ENCODE data around the gene PCDHGA2.

The PCDHGA2 gene

DNA sequence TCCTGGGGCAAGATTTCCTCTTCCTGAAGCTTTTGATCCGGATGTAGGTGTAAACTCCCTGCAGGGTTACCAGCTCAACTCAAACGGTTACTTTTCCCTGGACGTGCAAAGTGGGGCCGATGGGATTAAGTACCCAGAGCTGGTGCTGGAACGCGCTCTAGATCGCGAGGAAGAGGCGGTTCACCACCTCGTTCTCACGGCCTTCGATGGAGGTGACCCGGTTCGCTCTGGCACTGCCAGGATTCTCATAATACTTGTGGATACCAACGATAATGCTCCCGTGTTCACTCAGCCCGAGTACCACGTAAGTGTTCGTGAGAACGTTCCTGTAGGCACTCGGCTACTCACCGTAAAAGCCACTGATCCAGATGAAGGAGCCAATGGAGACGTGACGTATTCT is 17.1 kb downstream of the PCDHGA2 start:
- H3K27ac Mint-ChIP-seq: no peak overlapping the region
- H3K9me3 Mint-ChIP-seq: peaks cover 54% of the 10 kb centered on the region
- H3K4me3 Mint-ChIP-seq: no peak overlapping the region
- H3K27me3 Mint-ChIP-seq (ENCODE audit: low read depth): peaks cover 4% of the 10 kb centered on the region
- H3K4me1 Mint-ChIP-seq: no peaks in the 10 kb centered on the region
- TF ChIP-seq, protein P1, sequence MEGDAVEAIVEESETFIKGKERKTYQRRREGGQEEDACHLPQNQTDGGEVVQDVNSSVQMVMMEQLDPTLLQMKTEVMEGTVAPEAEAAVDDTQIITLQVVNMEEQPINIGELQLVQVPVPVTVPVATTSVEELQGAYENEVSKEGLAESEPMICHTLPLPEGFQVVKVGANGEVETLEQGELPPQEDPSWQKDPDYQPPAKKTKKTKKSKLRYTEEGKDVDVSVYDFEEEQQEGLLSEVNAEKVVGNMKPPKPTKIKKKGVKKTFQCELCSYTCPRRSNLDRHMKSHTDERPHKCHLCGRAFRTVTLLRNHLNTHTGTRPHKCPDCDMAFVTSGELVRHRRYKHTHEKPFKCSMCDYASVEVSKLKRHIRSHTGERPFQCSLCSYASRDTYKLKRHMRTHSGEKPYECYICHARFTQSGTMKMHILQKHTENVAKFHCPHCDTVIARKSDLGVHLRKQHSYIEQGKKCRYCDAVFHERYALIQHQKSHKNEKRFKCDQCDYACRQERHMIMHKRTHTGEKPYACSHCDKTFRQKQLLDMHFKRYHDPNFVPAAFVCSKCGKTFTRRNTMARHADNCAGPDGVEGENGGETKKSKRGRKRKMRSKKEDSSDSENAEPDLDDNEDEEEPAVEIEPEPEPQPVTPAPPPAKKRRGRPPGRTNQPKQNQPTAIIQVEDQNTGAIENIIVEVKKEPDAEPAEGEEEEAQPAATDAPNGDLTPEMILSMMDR (IDR thresholded peaks at IDR 0.05; ENCODE audit: unreplicated experiment in 3 of 3): no peak
- H3K36me3 Mint-ChIP-seq (ENCODE audit: low read depth): peaks cover 35% of the 10 kb centered on the region

DNA sequence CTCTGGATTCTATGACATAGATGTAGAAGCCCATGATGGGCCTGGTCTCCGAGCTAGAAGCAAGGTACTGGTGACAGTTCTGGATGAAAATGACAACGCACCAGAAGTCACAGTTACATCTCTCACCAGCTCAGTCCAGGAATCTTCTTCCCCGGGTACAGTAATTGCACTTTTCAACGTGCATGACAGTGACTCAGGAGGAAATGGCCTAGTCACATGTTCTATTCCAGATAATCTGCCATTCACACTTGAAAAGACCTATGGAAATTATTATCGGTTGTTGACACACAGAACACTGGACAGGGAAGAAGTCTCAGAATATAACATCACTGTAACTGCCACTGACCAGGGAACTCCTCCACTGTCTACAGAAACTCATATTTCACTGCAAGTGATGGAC is 17.6 kb downstream of the PCDHGA2 start:
- Mint-ChIP-seq H3K4me3 (no peak overlapping the region), H3K27me3 (ENCODE audit: low read depth) (peaks cover 4% of the 10 kb centered on the region), H3K9me3 (peaks cover 58% of the 10 kb centered on the region), H3K36me3 (ENCODE audit: low read depth) (peaks cover 40% of the 10 kb centered on the region), H3K4me1 (no peaks in the 10 kb centered on the region), H3K27ac (no peak overlapping the region)
- TF ChIP-seq, protein P1 (IDR thresholded peaks at IDR 0.05; ENCODE audit: unreplicated experiment in 3 of 3): no peak

DNA sequence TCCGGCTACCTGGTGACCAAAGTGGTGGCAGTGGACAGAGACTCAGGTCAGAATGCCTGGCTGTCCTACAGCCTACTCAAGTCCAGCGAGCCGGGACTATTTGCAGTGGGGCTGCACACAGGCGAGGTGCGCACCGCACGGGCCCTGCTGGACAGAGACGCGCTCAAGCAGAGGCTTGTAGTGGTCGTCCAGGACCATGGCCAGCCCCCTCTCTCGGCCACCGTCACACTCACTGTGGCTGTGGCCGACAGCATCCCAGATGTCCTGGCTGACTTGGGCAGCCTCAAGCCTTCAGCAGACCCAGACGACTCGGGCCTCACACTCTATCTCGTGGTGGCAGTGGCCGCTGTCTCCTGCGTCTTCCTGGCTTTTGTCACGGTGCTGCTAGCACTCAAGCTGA is 18.4 kb downstream of the PCDHGA2 start:
- no peak overlapping the region for H3K27ac Mint-ChIP-seq
- peaks cover 62% of the 10 kb centered on the region for H3K9me3 Mint-ChIP-seq
- peaks cover 42% of the 10 kb centered on the region for H3K36me3 Mint-ChIP-seq (ENCODE audit: low read depth)
- H3K4me3 Mint-ChIP-seq: no peak overlapping the region
- peaks cover 4% of the 10 kb centered on the region for H3K27me3 Mint-ChIP-seq (ENCODE audit: low read depth)
- no peaks in the 10 kb centered on the region for H3K4me1 Mint-ChIP-seq
- TF ChIP-seq, protein P1 (IDR thresholded peaks at IDR 0.05; ENCODE audit: unreplicated experiment in 3 of 3): no peak

DNA sequence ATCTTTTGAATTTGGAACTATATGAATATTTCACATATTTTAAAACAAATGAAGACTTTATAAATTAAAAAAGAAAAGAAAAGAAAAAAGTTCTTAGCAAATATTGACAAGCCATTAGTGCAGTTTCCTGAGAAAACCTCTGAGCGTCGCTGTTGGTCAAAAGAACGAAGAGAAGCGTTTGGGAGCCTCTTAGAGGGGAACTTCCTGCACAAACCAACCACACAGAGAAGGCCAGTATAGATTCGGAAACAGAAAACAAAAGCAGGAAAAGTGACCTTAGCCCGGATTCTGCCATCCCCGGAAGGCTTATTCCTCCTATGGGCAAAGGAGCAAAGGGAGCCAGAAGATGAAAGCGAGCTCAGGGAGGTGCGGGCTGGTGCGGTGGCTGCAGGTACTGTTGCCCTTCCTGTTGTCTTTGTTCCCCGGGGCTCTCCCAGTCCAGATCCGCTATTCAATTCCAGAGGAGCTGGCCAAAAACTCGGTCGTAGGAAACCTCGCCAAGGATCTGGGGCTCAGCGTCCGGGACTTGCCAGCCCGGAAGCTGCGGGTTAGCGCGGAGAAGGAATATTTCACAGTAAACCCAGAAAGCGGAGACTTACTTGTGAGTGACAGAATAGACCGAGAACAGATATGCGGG is 21.3 kb downstream of the PCDHGA2 start, which contains the start of gene PCDHGB2:
Gene PCDHGB2 (plus strand): TSS at position 205 of the 637 bp plus-strand sequence. CDS start 142 bp downstream, at position 347.
- Mint-ChIP-seq H3K4me1 (no peaks in the 10 kb centered on the region), H3K9me3 (peaks cover 72% of the 10 kb centered on the region), H3K4me3 (no peak within 1 kb of the TSS), H3K27ac (no peak within 1 kb of the TSS), H3K27me3 (ENCODE audit: low read depth) (peaks cover 4% of the 10 kb centered on the region), H3K36me3 (ENCODE audit: low read depth) (peaks cover 42% of the 10 kb centered on the region)
- TF ChIP-seq, protein P1 (IDR thresholded peaks at IDR 0.05; ENCODE audit: unreplicated experiment in 3 of 3): no peak

DNA sequence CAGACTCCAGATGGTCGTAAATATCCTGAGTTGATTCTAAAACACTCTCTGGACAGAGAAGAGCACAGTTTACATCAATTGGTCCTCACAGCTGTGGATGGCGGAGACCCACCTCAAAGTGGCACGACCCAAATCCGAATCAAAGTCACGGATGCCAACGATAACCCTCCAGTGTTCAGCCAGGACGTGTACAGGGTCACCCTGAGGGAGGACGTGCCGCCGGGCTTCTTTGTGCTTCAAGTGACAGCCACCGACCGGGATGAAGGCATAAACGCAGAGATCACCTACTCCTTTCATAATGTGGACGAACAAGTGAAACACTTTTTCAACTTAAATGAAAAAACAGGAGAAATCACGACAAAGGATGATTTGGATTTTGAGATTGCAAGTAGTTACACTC is 22.1 kb downstream of the PCDHGA2 start:
- H3K4me1 Mint-ChIP-seq: no peaks in the 10 kb centered on the region
- peaks cover 44% of the 10 kb centered on the region for H3K36me3 Mint-ChIP-seq (ENCODE audit: low read depth)
- TF ChIP-seq, protein P1 (IDR thresholded peaks at IDR 0.05; ENCODE audit: unreplicated experiment in 3 of 3): no peak
- H3K27me3 Mint-ChIP-seq (ENCODE audit: low read depth): peaks cover 4% of the 10 kb centered on the region
- H3K4me3 Mint-ChIP-seq: no peak overlapping the region
- peaks cover 74% of the 10 kb centered on the region for H3K9me3 Mint-ChIP-seq
- H3K27ac Mint-ChIP-seq: no peak overlapping the region

DNA sequence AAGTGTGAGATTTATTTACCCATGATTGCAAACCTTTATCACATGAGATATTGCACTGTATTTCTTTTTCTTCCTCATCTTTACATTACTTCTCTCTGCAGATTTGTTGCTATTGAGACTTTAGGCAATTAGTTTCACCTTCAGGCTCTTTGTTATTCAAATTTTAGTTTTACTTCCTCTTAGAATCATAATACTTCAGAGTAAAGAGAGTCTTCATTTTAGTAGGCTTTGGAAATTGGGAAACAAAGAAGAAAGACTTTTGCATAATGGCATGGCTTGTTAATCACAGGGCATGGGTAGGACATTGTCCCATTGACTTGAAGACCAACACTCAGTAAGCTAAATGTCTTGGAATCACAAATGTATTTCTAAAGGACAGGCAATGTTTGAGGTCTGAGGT is 24.2 kb downstream of the PCDHGA2 start:
- Mint-ChIP-seq H3K4me1 (no peaks in the 10 kb centered on the region), H3K27me3 (ENCODE audit: low read depth) (no peaks in the 10 kb centered on the region), H3K36me3 (ENCODE audit: low read depth) (peaks cover 36% of the 10 kb centered on the region), H3K9me3 (peaks cover 67% of the 10 kb centered on the region), H3K4me3 (no peak overlapping the region), H3K27ac (no peak overlapping the region)
- TF ChIP-seq, protein P1 (IDR thresholded peaks at IDR 0.05; ENCODE audit: unreplicated experiment in 3 of 3): no peak
